HEK293 (cell line): ENCODE data around the gene IGSF9B.

Experiments used
- CTCF ChIA-PET: fragments of 350-600 bp; formaldehyde crosslinking; extraction: SDS; loops from one replicate; lab custom pipeline; 2021; ENCODE audit warnings: antibody characterized with exemption; lab: Yijun Ruan, JAX
- POLR2A ChIA-PET: fragments of 300-600 bp; formaldehyde crosslinking; extraction: SDS; loops from one replicate; lab custom pipeline; 2020; ENCODE audit warnings: antibody characterized with exemption, inconsistent platforms; lab: Yijun Ruan, JAX
- H3K27ac ChIP-seq: fragments of 200-500 bp; sonication (Bioruptor generic); 2 replicates; pipeline ENCODE4 v1.5.1; 2014; ENCODE audit warnings: low read depth, low read length, control low read depth, inconsistent platforms; ENCODE audit errors: extremely low read depth
- H3K36me3 ChIP-seq, 2 experiments: fragments of 200-500 bp in 1 of 2; sonication (Bioruptor generic) in 1 of 2; 1 replicate in 1 of 2; 2 replicates in 1 of 2; pipeline ENCODE4 v1.5.1; 2014 to 2017; ENCODE audit warnings: inconsistent platforms in 2 of 2, low read length in 2 of 2; ENCODE audit not compliant: control insufficient read depth in 2 of 2, insufficient read depth in 1 of 2
- H3K4me1 ChIP-seq: fragments of 200-500 bp; sonication (Bioruptor generic); 2 replicates; pipeline ENCODE4 v1.5.1; 2014; ENCODE audit warnings: mild to moderate bottlenecking, low read length, inconsistent platforms; ENCODE audit not compliant: control insufficient read depth, insufficient read depth
- H3K4me3 ChIP-seq: 2 replicates; pipeline ENCODE4 v1.5.1; 2011; ENCODE audit warnings: low read depth, mild to moderate bottlenecking, control low read depth, low read length, moderate library complexity
- H3K9me3 ChIP-seq: fragments of 200-500 bp; sonication (Bioruptor generic); 2 replicates; pipeline ENCODE4 v1.5.1; 2014; ENCODE audit warnings: low read depth, low read length, inconsistent platforms; ENCODE audit not compliant: control insufficient read depth, insufficient read depth
- BCL11A ChIP-seq: fragments of 450-650 bp; formaldehyde crosslinking; IDR thresholded peaks from 2 replicates; pipeline ENCODE4 v1.5.1; 2016; ENCODE audit warnings: low read depth, missing biosample characterization, missing genetic modification characterization
- EGR2 ChIP-seq: fragments of 450-650 bp; formaldehyde crosslinking; IDR thresholded peaks from 2 replicates; pipeline ENCODE4 v1.5.1; 2016; ENCODE audit warnings: low read depth, missing biosample characterization, missing genetic modification characterization
- GLI2 ChIP-seq: fragments of 450-650 bp; formaldehyde crosslinking; IDR thresholded peaks from 2 replicates; pipeline ENCODE4; 2017; ENCODE audit warnings: missing biosample characterization, missing genetic modification characterization, low read depth, borderline replicate concordance
- HOXD13 ChIP-seq: sonication (generic); formaldehyde crosslinking; IDR thresholded peaks from 2 replicates; pipeline ENCODE4 v1.8.0; 2022; ENCODE audit warnings: missing genetic modification reagents, borderline replicate concordance
- KLF16 ChIP-seq: fragments of 450-650 bp; formaldehyde crosslinking; IDR thresholded peaks from 2 replicates; pipeline ENCODE4 v1.5.1; 2017; ENCODE audit warnings: missing biosample characterization, missing genetic modification characterization
- SCRT2 ChIP-seq: fragments of 450-650 bp; formaldehyde crosslinking; IDR thresholded peaks from 2 replicates; pipeline ENCODE4 v1.5.1; 2016; ENCODE audit warnings: missing biosample characterization, missing genetic modification characterization
- ZFP3 ChIP-seq: fragments of 450-650 bp; formaldehyde crosslinking; IDR thresholded peaks from 2 replicates; pipeline ENCODE4 v1.5.1; 2016; ENCODE audit warnings: low read depth, missing biosample characterization, missing genetic modification characterization
- ZNF133 ChIP-seq: fragments of 450-650 bp; formaldehyde crosslinking; IDR thresholded peaks from 2 replicates; pipeline ENCODE4 v1.5.1; 2016; ENCODE audit warnings: missing biosample characterization, missing genetic modification characterization
- ZNF146 ChIP-seq: fragments of 450-650 bp; formaldehyde crosslinking; IDR thresholded peaks from 2 replicates; pipeline ENCODE4 v1.5.1; 2016; ENCODE audit warnings: missing biosample characterization, missing genetic modification characterization
- ZNF16 ChIP-seq: fragments of 450-650 bp; formaldehyde crosslinking; IDR thresholded peaks from 2 replicates; pipeline ENCODE4 v1.5.1; 2016; ENCODE audit warnings: low read depth, missing biosample characterization, missing genetic modification characterization
- ZNF174 ChIP-seq: fragments of 450-650 bp; formaldehyde crosslinking; IDR thresholded peaks from 2 replicates; pipeline ENCODE4 v1.5.0; 2017; ENCODE audit warnings: missing biosample characterization, mild to moderate bottlenecking, missing genetic modification characterization
- ZNF175 ChIP-seq: fragments of 450-650 bp; formaldehyde crosslinking; IDR thresholded peaks from 2 replicates; pipeline ENCODE4 v1.5.1; 2016; ENCODE audit warnings: missing biosample characterization, missing genetic modification characterization
- ZNF239 ChIP-seq: fragments of 450-650 bp; formaldehyde crosslinking; IDR thresholded peaks from 2 replicates; pipeline ENCODE4 v1.5.1; 2016; ENCODE audit warnings: missing biosample characterization, missing genetic modification characterization
- ZNF248 ChIP-seq: fragments of 450-650 bp; formaldehyde crosslinking; IDR thresholded peaks from 2 replicates; pipeline ENCODE4 v1.5.1; 2017; ENCODE audit warnings: missing biosample characterization, missing genetic modification characterization
- ZNF416 ChIP-seq: fragments of 450-650 bp; formaldehyde crosslinking; IDR thresholded peaks from 2 replicates; pipeline ENCODE4 v1.5.1; 2016; ENCODE audit warnings: missing biosample characterization, missing genetic modification characterization
- ZNF510 ChIP-seq: fragments of 450-650 bp; formaldehyde crosslinking; IDR thresholded peaks from 2 replicates; pipeline ENCODE4 v1.5.1; 2018; ENCODE audit warnings: mild to moderate bottlenecking, missing genetic modification characterization, missing biosample characterization; ENCODE audit not compliant: insufficient replicate concordance
- ZNF571 ChIP-seq: fragments of 450-650 bp; formaldehyde crosslinking; IDR thresholded peaks from 2 replicates; pipeline ENCODE4 v1.5.0; 2017; ENCODE audit warnings: missing biosample characterization, missing genetic modification characterization
- ZNF596 ChIP-seq: fragments of 450-650 bp; IDR thresholded peaks from 2 replicates; pipeline ENCODE4 v1.5.0; 2018; ENCODE audit warnings: missing biosample characterization, mild to moderate bottlenecking, missing genetic modification characterization, moderate library complexity
- ZNF621 ChIP-seq: fragments of 450-650 bp; formaldehyde crosslinking; IDR thresholded peaks from 2 replicates; pipeline ENCODE4 v1.5.1; 2017; ENCODE audit warnings: missing biosample characterization, missing genetic modification characterization
- ZNF76 ChIP-seq: fragments of 450-650 bp; formaldehyde crosslinking; IDR thresholded peaks from 2 replicates; pipeline ENCODE4; 2016; ENCODE audit warnings: low read depth, missing biosample characterization, missing genetic modification characterization, borderline replicate concordance
- TF ChIP-seq, protein P1 (sequence below): fragments of 450-650 bp; formaldehyde crosslinking; IDR thresholded peaks from 2 replicates; pipeline ENCODE4 v1.5.1; 2016; ENCODE audit warnings: missing biosample characterization, missing genetic modification characterization
- TF ChIP-seq, protein P2 (sequence below): sonication (generic); formaldehyde crosslinking; IDR thresholded peaks from 2 replicates; pipeline ENCODE4 v1.8.1; 2022; ENCODE audit warnings: mild to moderate bottlenecking, moderate library complexity, missing genetic modification reagents
- TF ChIP-seq, protein P3 (sequence below): fragments of 450-650 bp; formaldehyde crosslinking; IDR thresholded peaks from 2 replicates; pipeline ENCODE4 v1.5.1; 2016; ENCODE audit warnings: missing biosample characterization, missing genetic modification characterization
- TF ChIP-seq, protein P4 (sequence below): fragments of 450-650 bp; formaldehyde crosslinking; IDR thresholded peaks from 2 replicates; pipeline ENCODE4 v1.5.1; 2017; ENCODE audit warnings: missing biosample characterization, missing genetic modification characterization

Gene IGSF9B

DNA sequence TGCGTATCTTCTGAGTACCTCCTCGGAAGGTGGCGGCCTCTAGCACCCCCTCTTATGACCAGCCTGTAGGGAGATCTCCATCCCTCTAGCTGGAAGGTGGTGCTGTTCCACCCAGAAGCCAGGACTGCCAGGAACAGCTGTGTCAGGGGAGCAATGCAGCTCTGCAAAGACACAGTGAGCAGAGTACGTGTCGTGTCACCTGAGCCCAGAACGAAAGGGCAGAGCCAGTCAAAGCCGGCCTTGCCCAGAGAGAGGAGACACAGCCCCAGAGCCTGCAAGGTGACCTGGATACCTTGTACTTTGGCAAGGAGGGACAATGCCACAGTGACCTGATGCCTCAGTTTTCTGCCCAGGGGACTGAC lies 18.7 kb upstream of the IGSF9B start:
- TF ChIP-seq, protein P1, sequence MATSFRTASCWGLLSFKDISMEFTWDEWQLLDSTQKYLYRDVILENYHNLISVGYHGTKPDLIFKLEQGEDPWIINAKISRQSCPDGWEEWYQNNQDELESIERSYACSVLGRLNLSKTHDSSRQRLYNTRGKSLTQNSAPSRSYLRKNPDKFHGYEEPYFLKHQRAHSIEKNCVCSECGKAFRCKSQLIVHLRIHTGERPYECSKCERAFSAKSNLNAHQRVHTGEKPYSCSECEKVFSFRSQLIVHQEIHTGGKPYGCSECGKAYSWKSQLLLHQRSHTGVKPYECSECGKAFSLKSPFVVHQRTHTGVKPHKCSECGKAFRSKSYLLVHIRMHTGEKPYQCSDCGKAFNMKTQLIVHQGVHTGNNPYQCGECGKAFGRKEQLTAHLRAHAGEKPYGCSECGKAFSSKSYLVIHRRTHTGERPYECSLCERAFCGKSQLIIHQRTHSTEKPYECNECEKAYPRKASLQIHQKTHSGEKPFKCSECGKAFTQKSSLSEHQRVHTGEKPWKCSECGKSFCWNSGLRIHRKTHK (tag by site-specific recombination): no peak
- TF ChIP-seq EGR2 (tag by site-specific recombination) (no peak), ZFP3 (tag by site-specific recombination) (no peak), ZNF175 (tag by site-specific recombination) (no peak), HOXD13 (CRISPR knock-in tag) (no peak), ZNF621 (tag by site-specific recombination) (no peak), ZNF510 (no peak)
- TF ChIP-seq, protein P2, sequence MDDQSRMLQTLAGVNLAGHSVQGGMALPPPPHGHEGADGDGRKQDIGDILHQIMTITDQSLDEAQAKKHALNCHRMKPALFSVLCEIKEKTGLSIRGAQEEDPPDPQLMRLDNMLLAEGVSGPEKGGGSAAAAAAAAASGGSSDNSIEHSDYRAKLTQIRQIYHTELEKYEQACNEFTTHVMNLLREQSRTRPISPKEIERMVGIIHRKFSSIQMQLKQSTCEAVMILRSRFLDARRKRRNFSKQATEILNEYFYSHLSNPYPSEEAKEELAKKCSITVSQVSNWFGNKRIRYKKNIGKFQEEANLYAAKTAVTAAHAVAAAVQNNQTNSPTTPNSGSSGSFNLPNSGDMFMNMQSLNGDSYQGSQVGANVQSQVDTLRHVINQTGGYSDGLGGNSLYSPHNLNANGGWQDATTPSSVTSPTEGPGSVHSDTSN (CRISPR knock-in tag): no peak
- Histone ChIP-seq H3K27ac (no peak overlapping the region), H3K9me3 (no peaks in the 10 kb centered on the region), H3K4me1 (no peaks in the 10 kb centered on the region), H3K36me3 (no peaks in the 10 kb centered on the region), H3K4me3 (no peak overlapping the region)
- ChIA-PET POLR2A (no interaction called here), CTCF (interaction anchor here (0.5 to 0.6 kb wide), 2 partner anchors 71 to 123 kb away, joined by 3 read pairs; no protein-coding TSS in a partner anchor)

DNA sequence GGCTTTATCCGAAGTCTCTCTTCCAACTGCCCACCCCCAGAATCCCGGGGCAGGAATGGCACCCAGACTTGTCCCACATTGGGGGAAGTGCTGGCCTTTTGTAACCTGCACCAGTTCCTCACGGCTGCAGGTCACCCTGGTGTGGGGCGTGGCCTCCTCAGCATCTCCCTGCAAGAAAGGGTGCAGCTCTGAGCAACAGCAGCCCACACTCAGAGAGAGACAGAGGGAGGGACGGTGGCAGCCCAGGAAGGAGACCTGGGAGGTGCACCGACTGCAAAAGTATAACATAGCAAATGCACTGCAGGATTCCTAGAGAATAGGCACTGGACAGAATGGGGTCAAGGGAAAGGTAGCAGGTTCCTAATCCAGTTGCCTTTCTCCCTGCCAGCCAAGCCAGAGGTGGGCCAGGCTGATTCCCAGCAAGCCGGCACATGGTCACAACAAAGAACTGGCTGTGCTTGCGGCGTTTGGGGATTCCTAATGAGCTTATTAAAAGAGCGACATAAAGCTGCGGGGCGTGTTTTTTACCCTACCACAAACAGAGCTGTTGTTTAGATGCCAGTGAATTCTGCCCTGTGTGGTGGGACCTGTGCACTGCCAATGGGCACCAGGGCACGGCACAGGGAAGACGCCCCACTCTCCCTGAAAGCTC lies 18.2 kb upstream of the IGSF9B start:
- Histone ChIP-seq H3K4me1 (no peaks in the 10 kb centered on the region), H3K27ac (no peak overlapping the region), H3K36me3 (no peaks in the 10 kb centered on the region), H3K4me3 (no peak overlapping the region), H3K9me3 (no peaks in the 10 kb centered on the region)
- TF ChIP-seq KLF16 (tag by site-specific recombination) (no peak), ZNF248 (no peak), ZNF133 (no peak), HOXD13 (CRISPR knock-in tag) (no peak), ZNF146 (no peak), ZNF174 (tag by site-specific recombination) (no peak), GLI2 (tag by site-specific recombination) (no peak), ZNF239 (tag by site-specific recombination) (no peak), ZNF16 (tag by site-specific recombination) (no peak), ZNF596 (no peak), BCL11A (no peak), ZNF571 (no peak), ZNF416 (tag by site-specific recombination) (no peak), ZNF76 (no peak), SCRT2 (tag by site-specific recombination) (no peak)
- TF ChIP-seq, protein P2 (CRISPR knock-in tag): no peak
- TF ChIP-seq, protein P3, sequence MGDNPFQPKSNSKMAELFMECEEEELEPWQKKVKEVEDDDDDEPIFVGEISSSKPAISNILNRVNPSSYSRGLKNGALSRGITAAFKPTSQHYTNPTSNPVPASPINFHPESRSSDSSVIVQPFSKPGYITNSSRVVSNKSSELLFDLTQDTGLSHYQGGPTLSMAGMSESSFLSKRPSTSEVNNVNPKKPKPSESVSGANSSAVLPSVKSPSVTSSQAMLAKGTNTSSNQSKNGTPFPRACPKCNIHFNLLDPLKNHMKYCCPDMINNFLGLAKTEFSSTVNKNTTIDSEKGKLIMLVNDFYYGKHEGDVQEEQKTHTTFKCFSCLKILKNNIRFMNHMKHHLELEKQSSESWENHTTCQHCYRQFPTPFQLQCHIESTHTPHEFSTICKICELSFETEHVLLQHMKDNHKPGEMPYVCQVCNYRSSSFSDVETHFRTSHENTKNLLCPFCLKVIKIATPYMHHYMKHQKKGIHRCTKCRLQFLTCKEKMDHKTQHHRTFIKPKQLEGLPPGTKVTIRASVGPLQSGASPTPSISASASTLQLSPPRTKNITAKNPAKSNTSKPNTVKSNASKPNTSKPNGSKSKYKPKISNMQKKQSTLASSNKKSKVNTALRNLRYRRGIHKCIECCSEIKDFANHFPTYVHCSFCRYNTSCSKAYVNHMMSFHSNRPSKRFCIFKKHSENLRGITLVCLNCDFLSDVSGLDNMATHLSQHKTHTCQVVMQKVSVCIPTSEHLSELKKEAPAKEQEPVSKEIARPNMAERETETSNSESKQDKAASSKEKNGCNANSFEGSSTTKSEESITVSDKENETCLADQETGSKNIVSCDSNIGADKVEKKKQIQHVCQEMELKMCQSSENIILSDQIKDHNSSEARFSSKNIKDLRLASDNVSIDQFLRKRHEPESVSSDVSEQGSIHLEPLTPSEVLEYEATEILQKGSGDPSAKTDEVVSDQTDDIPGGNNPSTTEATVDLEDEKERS (tag by site-specific recombination): no peak
- TF ChIP-seq, protein P4, sequence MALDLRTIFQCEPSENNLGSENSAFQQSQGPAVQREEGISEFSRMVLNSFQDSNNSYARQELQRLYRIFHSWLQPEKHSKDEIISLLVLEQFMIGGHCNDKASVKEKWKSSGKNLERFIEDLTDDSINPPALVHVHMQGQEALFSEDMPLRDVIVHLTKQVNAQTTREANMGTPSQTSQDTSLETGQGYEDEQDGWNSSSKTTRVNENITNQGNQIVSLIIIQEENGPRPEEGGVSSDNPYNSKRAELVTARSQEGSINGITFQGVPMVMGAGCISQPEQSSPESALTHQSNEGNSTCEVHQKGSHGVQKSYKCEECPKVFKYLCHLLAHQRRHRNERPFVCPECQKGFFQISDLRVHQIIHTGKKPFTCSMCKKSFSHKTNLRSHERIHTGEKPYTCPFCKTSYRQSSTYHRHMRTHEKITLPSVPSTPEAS (tag by site-specific recombination): no peak
- ChIA-PET CTCF (interaction anchor here (0.5 to 0.6 kb wide), 2 partner anchors 28 to 123 kb away, joined by 3 read pairs; no protein-coding TSS in a partner anchor), POLR2A (no interaction called here)
